NCI-H226 (cell line): ENCODE results near the gene PHPT1.
"Not testable (repeated sequence)": the region's sequence is repeated elsewhere in the genome, so short reads cannot be mapped to it uniquely, and the experiment has no call there.

Experiments used
- DNase-seq: peaks from one replicate; pipeline ENCODE4 v3.0.0-alpha.2; 2015

PHPT1 gene

DNA sequence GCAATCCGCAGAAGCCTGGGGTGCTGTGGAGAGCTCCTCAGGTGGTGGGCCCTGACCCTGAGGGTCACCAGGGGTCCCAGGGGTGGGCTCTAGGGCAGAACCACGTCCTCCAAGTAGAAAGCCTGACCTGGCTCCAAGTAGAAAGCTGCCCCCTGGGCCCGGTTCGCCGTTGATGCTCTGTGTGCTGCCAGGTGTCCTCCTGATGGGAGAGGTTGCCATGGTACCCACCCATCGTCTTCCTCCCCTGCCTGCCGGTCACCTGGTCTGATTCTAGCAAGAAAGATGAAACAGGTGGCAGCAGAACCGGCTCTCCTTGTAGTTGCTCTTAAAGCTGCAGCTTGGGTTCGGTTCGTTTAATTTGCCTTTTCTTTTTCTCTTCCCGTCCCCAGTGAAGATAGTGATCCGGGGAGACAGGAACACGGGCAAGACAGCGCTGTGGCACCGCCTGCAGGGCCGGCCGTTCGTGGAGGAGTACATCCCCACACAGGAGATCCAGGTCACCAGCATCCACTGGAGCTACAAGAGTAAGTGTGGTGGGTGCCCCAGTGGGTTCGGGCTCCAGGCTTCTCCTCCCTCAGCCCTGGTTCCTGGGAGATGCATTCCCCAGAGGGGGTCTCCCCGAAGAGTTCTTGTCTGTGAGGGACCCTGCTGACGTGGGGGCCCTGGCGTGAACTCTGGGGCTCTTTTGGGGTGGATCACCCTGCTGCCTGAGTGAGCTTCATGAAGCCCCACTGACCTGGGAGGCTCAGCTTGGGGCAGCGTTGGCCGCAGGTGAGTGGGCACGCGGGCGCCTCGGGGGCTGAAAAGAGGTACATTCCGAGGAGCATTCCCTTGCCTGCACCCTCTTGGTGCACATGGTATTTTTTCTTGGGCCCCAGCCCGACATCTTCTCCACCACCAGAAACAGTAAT is 25.8 kb upstream of the PHPT1 start:
- DNase-seq = no peak

DNA sequence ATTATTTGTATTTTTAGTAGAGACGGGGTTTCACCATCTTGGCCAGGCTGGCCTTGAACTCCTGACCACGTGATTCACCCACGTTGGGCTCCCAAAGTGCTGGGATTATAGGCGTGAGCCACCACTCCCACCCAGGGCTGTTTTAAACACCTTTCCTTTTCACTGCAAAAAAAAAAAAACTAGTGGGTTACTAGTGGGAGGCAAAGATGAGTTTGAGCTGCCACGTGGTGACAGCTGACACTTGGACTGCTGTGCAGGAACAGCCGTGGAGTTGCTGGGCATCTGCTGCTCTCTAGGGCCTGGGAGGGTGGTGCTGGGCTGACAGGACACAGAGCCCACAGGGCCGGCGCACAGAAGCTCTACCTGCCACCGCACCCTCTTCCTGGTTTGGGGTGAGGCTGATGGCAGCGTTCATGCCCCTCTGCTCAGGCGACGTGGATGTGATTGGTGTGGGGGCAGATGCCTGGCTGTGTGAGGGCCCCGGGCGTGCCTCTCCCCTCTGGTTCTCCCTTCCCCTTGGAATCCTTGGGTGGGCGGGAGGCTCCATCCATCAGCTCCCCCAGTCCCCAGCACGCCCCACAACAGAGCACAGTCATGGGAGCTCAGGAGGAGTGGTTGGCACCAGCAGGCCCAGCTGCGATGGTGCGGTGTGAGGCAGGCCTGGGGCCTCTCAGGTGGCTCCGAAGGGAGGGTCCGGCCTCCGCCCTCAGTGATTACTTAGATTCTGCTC is 24.5 kb upstream of the PHPT1 start:
- no peak for DNase-seq

DNA sequence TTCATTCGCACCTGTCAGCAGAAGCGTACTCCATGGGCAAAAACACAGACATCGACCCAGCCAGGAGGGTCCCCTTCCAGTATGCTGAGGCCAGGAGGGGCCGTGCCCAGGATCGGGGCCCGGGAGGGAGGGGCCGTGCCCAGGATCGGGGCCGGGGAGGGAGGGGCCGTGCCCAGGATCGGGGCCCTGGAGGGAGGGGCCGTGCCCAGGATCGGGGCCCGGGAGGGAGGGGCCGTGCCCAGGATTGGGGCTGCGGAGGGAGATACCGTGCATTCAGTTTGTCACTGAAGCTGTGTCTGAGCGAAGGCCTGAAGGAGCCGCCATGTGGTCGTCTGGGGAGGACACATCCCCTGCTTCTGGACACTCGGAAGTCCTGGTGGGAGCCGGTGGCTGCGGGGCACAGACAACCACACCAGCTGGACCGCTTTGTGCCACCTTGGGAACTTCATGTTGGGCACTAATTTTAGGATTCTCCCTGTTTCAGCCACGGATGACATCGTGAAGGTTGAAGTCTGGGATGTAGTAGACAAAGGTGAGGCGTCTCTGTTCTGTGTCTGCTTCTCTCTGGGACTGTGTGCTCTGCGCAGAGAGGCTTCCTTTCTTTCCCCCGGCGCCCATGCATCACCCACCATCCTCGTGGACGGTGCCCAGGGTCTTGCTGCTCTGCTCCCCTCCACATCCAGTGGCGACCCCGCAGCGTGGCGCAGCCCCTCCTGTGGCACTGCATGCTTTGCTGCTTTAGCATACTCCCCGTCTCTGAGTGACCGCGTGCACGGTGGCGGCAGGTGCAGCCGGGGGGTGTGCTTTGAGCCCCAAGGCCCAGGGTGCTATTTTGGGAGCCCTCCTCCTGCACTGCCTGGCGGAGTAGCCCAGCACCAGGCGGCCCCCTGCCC is 23.7 kb upstream of the PHPT1 start:
- no peak for DNase-seq

DNA sequence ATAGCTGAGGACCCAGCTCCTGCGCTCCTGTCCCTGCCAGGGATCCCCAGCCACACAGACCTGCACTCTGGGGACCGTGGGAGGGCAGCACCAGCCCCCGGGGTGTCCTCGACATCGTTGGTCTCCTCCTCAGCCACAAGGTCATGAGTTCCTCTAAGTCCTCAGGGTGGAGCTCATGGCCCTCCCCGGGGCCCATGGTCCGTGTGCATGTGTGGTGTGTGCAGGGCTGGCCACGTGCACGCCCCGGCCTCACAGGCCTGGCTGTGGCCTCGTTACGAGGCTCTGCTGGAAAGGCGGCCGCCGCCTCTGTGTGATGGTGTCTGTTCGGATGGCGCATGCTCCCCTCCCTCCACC is 23.0 kb upstream of the PHPT1 start:
- no peak for DNase-seq

DNA sequence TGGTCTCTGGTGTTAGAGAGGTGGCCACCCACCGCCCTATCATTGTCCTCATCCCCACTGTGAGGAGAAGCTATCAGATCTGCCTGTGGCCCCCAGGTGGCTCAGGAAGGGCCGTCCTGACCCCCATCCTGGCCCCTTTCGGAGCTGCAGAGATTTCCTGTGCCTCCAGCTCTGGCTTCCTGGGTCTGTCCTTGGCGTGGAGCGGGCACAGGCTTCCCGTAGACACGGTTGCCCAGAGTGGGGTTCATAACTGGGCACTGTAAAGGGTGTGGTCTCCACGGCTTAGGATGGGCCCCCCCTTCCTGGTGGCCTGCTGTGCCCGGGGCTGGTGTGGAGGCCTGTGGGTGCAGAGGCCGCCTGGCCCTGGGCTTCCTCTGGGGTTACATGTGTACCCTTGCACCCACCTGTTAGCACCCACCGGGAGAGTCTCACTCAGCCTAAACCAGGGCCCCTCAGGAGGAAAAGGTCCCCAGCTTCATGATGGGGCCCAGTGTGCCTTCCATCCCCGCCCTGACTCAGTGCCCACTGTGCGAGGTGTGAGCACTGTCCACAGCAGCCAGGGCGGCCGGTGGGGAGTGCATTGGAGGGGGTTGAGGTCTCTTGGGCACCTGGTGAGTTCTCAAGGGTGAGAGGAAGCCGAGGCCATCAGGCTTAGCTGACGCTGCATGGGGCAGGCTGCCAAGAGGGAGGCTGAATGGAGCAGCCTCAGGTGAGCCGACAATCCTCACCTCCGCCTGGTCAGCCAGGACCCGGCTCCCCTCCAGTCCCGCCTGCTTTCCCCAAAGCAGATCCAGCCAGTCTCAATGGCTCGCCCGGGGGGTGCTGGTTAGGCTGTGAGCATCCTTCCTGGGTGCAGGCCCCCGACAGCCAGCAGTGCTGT is 22.3 kb upstream of the PHPT1 start:
- DNase-seq = no peak

DNA sequence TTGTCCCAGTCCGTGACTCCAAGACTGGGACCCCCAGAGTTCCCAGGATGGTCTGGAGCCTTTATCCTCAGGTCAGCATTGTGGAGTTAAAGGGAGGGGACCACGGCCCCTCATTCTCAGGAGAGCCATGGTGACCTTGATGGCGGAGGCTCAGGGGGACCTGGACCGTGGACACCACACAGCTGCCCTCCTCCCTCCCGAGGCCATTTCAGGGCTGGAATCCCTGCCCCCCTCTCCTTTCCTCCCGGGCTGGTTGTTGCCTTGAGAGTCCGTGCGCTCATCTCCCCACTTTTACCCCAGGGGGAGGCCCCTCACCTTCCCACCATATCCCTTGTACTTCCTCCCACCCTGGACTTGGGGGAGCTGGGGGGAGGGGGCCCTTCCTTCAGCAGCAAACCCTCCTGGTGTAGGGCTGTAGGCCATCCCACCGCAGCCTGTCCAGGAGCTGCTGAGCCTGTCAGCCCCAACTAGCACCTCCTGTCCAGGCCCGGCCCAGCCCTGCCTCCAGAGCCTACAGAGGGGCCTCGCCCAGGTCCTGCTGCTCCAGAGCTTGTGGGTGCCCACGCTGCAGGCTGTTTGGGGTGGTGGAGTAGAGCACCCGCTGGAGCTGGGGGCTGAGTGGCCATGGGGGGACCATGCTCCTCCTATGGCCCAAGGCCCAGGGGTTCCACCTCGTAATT is 21.3 kb upstream of the PHPT1 start:
- no peak for DNase-seq

DNA sequence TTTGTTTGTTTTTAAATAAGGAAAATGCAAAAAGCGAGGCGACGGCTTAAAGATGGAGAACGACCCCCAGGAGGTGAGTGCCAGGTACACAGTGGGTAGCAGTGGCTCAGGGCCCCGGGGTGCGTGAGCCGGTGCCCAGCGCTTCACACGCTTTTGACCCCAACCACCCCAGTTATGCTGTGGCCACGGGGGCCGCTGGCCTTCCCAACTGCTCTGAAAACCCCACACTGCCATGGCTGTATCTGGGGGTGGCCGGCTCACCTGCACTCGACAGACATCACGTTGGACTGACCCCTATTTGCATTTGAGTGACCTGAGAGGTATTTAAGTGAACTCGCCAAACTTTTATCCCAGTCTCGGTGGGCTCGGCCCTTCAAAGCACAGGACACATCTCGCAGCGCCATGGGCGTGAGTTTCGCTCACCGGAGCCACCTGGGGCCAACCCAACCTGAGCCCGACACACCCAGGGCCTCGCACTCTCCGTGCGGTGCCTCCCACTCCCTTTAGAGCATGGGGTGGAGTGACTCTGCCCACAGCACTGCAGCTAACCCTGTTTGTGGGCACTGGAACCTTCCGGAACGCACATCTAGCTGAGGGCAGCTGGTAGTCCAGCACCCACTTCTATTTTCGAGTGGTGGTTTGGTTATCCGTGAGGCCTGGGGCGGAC is 20.6 kb upstream of the PHPT1 start:
- no peak for DNase-seq

DNA sequence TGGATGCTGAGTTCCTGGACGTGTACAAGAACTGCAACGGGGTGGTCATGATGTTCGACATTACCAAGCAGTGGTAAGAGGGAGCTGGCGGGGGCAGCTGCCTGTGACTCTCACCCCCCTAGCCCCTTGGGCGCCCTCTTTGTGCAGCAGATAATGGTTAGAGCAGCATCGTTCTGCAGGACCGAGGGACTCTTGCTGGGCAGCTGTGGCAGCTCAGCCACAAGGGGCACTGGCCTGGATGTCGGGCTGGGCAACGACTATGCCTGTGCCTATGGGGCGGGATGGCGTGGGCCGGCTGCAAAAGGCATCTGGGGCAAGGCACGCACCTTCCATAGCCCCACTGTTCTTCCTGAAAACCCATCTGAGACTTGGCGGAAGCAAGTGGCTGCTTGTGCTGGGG is 19.8 kb upstream of the PHPT1 start:
- DNase-seq = no peak

DNA sequence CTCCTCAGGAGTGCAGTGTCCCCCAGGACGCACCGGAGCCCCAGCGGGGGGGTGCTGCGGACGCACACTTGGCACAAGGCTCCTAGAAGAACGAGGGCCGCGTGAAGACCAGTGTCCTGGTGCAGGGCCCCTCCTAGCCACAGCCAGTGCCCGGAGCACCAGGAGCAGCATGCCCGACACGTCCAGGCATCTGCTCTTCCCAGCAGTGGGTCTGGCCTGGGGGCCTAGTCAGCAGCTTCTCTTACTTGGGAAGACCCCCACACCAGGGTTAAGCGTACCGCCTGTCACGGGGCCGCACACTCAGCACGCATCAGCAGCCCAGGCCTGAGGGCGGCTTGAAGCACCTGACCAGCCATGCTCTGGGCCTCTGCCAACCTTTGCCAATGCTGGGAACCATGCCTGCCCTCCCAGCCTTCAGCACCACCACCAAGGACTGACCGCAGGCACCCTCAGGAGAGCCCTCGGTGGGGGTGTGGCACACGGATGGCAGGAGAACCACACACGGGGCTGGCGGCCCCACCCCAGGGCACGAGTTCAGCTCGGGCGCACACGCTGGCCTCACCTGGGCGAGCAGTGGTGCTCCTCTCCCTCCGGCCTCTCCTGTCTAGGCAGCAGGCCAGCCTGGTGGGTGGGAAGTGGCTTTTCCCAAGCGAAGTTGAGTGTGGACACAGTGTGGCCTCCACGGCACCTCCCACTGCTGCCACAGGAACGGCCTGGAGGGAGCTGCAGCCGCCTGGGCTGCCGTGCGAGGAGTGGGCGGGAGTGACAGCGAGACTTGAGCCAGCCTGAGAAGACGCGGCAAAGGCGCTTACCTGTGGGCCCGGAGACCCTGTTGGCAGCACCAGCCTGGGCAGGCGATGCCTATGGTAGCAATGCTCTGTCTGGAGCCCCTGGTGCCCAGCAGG is 19.0 kb upstream of the PHPT1 start:
- DNase-seq = no peak

DNA sequence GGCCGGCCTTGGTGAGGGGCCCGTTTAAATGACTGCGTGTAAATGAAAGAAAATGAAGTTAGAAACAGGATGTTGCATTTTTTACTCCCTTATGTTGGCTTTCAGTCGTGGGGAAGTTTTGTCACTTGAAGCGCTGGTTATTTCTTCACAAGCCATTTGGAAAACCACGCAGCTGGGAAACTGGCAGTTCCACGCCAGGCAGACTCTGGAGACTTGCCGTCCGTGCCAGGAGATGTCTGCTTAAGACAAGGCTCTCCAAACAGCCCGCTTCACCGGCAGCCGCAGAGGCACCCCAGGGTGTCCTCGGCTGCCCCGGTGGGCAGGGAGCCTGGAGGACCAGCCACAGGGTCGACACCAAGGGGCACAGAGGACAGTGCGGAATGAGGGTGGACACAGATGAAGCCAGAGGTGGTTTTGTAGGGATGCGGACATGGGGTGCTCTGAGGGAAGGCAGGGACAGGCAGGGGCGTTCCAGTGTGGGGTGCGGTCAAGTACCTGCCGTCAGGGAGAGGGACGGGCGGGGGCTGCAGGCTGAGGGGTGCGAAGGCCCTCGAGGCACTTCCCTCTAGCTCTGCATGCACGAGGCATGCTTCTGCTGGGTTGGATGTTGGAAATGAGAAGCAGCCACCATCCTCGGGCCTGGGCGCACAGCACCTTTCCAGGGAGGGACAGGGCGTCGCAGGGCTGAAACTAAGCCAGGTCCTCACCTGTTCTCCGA is 18.0 kb upstream of the PHPT1 start:
- DNase-seq = no peak

DNA sequence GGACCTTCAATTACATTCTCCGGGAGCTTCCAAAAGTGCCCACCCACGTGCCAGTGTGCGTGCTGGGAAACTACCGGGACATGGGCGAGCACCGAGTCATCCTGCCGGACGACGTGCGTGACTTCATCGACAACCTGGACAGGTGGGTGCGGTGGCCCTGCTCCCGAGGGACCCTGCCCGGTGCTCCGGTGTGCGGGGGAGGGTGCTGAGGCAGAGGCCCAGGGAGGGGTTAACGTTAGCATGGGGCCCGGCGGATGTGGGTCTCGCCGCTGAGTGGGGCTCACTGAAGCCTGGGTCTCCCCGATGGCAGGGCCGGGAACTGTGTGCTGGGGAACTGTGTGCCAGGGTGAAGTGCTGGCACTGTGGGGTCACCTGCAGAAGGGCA is 17.5 kb upstream of the PHPT1 start:
- DNase-seq = no peak

DNA sequence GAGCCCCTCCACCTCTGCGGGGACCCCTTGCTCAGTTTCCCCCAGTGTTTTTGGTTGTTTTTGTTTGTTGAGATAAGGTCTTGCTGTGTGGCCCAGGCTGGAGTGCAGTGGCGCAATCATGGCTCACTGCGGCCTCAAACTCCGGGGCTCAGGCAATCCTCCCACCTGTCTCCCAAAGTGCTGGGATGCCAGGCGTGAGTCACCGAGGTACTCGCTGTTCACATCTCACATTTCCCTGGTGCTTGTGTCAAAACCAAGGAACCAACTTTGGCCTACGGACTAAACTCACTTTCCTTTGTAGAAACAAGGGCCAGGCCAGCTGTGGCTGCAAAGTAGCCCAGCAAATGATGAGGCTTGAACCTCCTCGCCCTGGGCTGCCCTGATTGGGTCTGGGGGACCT is 16.6 kb upstream of the PHPT1 start:
- no peak for DNase-seq

DNA sequence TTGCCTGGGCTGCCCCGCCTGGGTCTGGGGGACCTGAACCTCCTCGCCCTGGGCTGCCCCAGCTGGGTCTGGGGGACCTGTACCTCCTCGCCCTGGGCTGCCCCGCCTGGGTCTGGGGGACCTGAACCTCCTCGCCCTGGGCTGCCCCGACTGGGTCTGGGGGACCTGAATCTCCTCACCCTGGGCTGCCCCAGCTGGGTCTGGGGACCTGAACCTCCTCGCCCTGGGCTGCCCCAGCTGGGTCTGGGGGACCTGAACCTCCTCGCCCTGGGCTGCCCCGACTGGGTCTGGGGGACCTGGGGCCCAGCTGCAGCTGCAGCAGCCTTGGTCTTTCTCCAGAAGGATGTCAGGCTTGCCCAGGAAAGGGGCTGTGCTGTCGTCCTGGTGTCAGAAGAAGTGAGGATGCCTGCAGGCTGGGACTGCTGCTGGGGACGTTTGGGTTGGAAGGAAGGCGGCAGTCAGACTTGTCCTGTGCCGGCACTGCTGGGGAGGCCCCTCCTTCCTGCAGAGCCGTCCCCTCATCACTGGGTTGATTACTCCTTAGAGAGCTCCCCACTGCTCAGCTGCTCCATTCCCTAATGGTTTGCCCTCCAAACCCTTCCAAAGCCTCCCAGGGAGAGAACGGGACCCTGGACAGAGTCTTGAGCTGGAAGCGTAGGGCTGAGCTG is 15.7 kb upstream of the PHPT1 start:
- not testable (repeated sequence) for DNase-seq

DNA sequence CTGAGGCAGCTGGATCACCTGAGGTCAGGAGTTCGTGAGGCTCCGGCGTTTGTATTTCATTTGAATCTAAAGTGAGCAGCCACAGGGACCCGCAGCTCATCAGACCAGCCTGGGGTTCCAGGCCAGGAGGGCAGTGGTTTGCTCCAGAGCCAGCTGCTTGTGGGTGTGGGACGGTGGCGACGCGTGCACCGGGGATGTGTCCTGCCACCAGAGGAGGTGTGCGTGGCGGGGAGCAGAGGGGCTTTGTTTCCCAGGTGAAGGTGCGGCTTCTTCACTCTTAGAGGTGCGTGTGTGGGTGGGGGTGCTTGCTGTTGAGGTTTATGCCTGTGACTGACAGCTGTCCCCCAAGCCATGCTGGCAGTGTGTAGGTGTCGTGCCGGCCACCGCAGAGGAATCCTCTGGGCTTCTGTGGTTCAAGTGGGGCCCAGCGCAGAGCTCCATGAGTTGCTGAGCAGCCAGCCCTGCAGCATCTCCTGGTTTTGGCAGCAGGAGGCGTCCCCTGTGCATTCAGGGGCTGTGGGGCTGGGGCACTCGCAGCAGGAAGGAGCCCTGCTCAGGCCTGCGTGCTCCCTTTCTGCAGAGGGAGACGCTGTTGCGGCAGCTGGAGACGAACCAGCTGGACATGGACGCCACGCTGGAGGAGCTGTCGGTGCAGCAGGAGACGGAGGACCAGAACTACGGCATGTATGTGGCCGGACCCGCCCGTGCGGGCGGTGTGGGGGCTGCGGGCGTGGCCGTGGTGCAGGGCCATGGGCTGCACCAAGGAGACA is 13.9 kb upstream of the PHPT1 start:
- DNase-seq = no peak

DNA sequence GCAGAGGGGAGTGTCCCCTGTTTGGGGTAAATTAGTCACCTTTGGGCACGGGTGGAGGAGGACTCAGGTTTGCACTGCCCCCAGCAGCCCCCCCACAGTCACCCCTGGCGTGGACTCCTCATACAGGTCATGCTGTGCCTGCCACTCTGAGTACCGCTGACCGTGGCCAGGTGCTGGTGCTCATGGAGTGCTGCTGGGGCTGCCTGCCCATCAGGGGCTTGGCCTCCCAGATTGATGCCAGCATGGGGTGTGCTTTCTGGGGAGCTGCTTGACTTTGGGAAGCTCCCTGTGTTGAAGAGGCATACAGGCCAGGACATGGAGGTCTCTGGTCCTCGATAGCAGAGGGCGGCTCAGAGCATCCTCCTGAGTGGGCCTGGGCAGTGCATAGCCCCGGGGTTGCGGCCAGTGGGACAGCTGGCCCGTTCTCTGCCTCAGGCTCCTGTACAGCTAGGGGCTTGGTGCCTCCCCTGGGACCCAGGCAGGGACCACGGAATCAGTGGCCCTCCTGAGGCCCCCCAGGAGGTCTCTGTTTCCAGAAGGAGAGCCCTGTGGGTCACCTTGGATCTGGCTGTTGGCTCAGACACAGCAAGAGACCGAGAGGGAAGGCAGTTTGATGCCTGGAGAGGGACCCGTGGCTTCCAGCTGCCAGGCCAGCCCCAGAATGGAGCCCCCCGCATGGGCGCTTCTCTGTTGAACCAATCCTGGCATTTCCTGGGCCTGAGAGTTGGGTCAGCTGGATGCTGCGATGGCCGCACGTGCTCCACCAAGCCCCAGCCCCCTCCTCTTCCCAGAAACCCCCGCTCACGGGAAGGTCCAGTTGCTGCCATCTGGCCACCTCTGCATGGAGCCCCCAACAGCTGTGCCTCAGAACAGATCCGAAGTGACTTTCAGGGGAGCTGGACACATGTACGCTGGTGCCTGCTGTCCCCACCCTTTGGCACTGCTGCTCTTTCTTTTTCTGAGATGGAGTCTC is 13.0 kb upstream of the PHPT1 start:
- DNase-seq = no peak

DNA sequence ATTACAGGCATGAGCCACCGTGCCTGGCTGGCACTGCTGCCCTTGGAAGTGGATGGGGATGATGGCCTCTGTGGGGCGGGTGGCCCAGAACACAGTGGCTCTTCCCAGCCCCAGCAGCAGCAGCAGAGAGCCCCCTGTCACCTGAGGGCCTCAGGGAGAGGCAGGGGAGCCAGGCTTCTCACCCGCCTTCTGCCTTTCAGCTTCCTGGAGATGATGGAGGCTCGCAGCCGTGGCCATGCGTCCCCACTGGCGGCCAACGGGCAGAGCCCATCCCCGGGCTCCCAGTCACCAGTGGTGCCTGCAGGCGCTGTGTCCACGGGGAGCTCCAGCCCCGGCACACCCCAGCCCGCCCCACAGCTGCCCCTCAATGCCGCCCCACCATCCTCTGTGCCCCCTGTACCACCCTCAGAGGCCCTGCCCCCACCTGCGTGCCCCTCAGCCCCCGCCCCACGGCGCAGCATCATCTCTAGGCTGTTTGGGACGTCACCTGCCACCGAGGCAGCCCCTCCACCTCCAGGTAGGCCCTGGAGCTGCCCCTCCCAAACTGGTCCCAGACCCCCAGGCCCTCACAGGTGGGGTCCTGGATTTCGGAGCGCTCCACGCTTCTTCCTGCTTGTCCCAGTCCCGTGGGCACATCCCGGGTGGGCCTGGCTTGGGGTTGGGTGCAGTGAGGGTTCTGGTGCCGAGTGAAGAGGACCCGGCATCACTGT is 11.9 kb upstream of the PHPT1 start:
- DNase-seq = no peak
